ENCODE measurements around the gene CBLL2. TPM values are rescaled to one million over a fixed set of nuclear protein-coding genes. Genes with fewer than 3 reads are reported as not detected.
"Not testable (repeated sequence)": the region's sequence is repeated elsewhere in the genome, so short reads cannot be mapped to it uniquely, and the experiment has no call there.

CBLL2 gene, protein sequence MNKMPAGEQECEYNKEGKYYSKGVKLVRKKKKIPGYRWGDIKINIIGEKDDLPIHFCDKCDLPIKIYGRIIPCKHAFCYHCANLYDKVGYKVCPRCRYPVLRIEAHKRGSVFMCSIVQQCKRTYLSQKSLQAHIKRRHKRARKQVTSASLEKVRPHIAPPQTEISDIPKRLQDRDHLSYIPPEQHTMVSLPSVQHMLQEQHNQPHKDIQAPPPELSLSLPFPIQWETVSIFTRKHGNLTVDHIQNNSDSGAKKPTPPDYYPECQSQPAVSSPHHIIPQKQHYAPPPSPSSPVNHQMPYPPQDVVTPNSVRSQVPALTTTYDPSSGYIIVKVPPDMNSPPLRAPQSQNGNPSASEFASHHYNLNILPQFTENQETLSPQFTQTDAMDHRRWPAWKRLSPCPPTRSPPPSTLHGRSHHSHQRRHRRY
- not detected for polyA plus RNA-seq

DNA sequence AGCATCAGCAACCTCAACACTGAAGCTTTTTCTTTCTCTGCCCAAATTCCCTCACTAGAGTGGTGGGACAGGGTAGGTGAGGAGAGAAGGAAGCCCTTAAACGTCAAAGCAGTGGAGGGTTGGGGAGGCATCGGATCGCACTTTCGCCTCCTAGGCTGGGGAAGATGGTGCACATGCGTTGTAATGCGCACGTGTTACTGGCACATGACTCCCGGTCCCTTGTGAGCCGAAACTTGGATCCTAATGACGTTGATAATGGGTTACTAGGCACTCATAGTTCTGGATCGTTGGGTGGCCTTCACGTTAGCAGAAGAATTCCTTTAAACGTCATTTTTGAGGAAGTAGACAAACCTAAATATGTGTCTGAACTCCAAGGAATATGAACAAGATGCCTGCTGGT, at the start of gene CBLL2:
Gene CBLL2 (plus strand): TSS at position 301 of the 400 bp plus-strand sequence. CDS start 79 bp downstream, at position 380.
- peaks cover 0 to 2% (median 0%) of the 10 kb centered on the region in 3 donors for H3K4me1 Mint-ChIP-seq
- no peak within 1 kb of the TSS for H3K27ac Mint-ChIP-seq
- no peaks in the 10 kb centered on the region for H3K27me3 Mint-ChIP-seq
- H3K4me3 Mint-ChIP-seq = no peak within 1 kb of the TSS
- H3K36me3 Mint-ChIP-seq = no peaks in the 10 kb centered on the region
- H3K9me3 Mint-ChIP-seq = peaks cover 2 to 3% (median 3%) of the 10 kb centered on the region in 3 donors

- Mint-ChIP-seq H3K9me3 (peaks cover 0 to 5% (median 2%) of the 10 kb centered on the region in 3 donors), H3K4me1 (peaks cover 0 to under 1% (median 0%) of the 10 kb centered on the region in 3 donors), H3K27ac (no peak overlapping the region), H3K36me3 (no peaks in the 10 kb centered on the region), H3K27me3 (peaks cover 3% of the 10 kb centered on the region), H3K4me3 (no peak overlapping the region)
Observed at GRCh38 chrX:22234380-22234779, 38.3 kb upstream of the CBLL2 start.

DNA sequence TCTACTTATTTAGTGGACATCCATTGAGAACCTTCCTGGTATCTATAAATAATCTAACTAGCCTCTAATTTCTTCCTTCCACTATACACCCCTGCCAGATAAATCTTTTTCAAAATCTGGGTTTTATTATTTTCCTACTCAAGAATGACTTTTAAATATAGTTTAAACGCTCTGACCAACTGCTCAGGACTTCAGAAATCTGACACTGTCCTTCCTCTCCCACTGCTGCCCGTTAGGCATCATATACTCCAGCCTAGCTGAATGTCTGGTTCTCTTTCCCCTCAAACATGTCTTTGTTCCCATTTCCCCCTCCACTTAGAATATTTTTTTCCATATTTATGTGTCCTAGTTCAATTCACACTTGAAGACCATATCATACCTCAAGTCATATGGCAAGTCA, 35.2 kb upstream of the CBLL2 start:
- Mint-ChIP-seq H3K9me3 (peaks cover 0 to 6% (median 0%) of the 10 kb centered on the region in 3 donors), H3K36me3 (no peaks in the 10 kb centered on the region), H3K4me3 (no peak overlapping the region), H3K27ac (no peak overlapping the region), H3K4me1 (peaks cover 0 to 1% (median 0%) of the 10 kb centered on the region in 3 donors), H3K27me3 (peaks cover 3% of the 10 kb centered on the region)

GRCh38 chrX:22246620-22247019, 26.1 kb upstream of the CBLL2 start:
- H3K9me3 Mint-ChIP-seq = peaks cover 0 to 4% (median 0%) of the 10 kb centered on the region in 3 donors
- H3K27me3 Mint-ChIP-seq = no peaks in the 10 kb centered on the region
- no peaks in the 10 kb centered on the region for H3K4me1 Mint-ChIP-seq
- H3K27ac Mint-ChIP-seq = no peak overlapping the region
- no peaks in the 10 kb centered on the region for H3K36me3 Mint-ChIP-seq
- H3K4me3 Mint-ChIP-seq = no peak overlapping the region

DNA sequence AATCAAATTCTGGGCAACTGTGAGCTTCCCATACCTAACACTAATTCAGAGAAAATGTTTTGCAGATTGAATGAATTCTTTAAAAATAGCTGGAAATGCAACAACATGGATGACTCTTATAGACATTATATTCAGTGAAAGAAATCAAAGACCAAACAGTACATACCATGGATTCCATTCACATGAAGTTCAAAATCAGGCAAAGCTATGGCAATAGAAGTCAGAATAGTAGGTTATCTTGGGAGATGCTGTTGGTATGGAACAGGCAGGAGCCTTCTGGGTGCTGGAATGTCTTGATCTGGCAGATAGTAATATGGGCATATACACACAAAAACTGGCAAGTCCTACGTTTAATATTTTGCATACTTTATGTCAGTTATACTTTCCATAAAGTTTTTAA, 25.5 kb upstream of the CBLL2 start:
- Mint-ChIP-seq H3K36me3 (no peaks in the 10 kb centered on the region), H3K4me1 (no peaks in the 10 kb centered on the region), H3K4me3 (no peak overlapping the region), H3K27me3 (no peaks in the 10 kb centered on the region), H3K27ac (no peak overlapping the region), H3K9me3 (peaks cover 0 to 4% (median 0%) of the 10 kb centered on the region in 3 donors)

DNA sequence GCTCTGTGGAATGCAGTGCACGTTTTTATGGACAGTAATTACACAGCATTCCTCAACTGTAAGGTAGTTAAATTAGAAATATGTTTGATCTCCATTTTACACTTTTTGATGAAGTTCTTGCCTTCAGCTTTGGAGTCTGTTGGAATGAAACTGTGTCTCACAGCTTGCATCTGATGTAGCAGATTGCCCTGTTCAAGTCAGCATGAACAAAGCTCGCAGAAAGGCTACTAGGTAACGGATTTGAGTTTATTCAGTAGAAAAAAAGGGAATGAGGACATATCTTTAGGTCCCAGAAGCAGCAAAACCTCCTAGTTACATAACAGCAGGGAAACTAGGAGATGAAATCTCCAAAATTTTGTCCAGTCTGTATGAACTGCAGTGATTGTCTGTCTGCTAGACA, 24.3 kb upstream of the CBLL2 start:
- H3K36me3 Mint-ChIP-seq = no peaks in the 10 kb centered on the region
- no peaks in the 10 kb centered on the region for H3K27me3 Mint-ChIP-seq
- no peak overlapping the region for H3K27ac Mint-ChIP-seq
- H3K4me3 Mint-ChIP-seq = no peak overlapping the region
- peaks cover 0 to 3% (median 0%) of the 10 kb centered on the region in 3 donors for H3K9me3 Mint-ChIP-seq
- no peaks in the 10 kb centered on the region for H3K4me1 Mint-ChIP-seq

DNA sequence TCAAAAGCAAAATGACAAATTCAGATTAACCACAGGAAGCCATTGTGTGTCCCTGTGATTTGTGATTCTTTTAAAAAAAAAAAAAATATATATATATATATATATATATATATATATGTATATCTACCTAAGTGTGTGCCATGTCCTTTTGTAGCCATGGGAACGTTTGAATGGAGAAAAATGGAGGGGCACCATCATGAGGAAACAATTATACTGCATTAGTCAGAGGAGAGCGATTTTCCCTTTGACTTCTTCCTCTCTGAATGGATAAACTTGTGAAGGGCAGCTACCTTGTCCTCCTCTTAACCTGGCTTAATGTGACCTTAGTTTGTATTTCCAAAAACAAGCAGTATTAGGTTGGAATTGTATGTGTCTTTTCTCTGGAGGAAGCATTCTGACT, 23.3 kb upstream of the CBLL2 start:
- Mint-ChIP-seq H3K36me3 (no peaks in the 10 kb centered on the region), H3K9me3 (no peaks in the 10 kb centered on the region), H3K4me3 (no peak overlapping the region), H3K4me1 (no peaks in the 10 kb centered on the region), H3K27me3 (no peaks in the 10 kb centered on the region), H3K27ac (no peak overlapping the region)

GRCh38 chrX:22268706-22269105, 4.0 kb upstream of the CBLL2 start:
- Mint-ChIP-seq H3K9me3 (peaks cover 1 to 2% (median 2%) of the 10 kb centered on the region in 3 donors), H3K4me1 (peaks cover 0 to 2% (median 0%) of the 10 kb centered on the region in 3 donors), H3K27me3 (no peaks in the 10 kb centered on the region), H3K27ac (no peak overlapping the region), H3K4me3 (no peak overlapping the region), H3K36me3 (no peaks in the 10 kb centered on the region)

- no peak overlapping the region for H3K4me3 Mint-ChIP-seq
- no peak overlapping the region for H3K27ac Mint-ChIP-seq
- H3K4me1 Mint-ChIP-seq = peaks cover 0 to 2% (median 0%) of the 10 kb centered on the region in 3 donors
- H3K36me3 Mint-ChIP-seq = no peaks in the 10 kb centered on the region
- H3K9me3 Mint-ChIP-seq = peaks cover 2 to 4% (median 3%) of the 10 kb centered on the region in 3 donors
- no peaks in the 10 kb centered on the region for H3K27me3 Mint-ChIP-seq
Observed at GRCh38 chrX:22273714-22274317, 1.1 kb downstream of the CBLL2 start.

GRCh38 chrX:22276781-22277180, 4.1 kb downstream of the CBLL2 start:
- no peak overlapping the region for H3K4me3 Mint-ChIP-seq
- H3K27me3 Mint-ChIP-seq = no peaks in the 10 kb centered on the region
- H3K4me1 Mint-ChIP-seq = no peaks in the 10 kb centered on the region
- no peaks in the 10 kb centered on the region for H3K36me3 Mint-ChIP-seq
- H3K27ac Mint-ChIP-seq = no peak overlapping the region
- H3K9me3 Mint-ChIP-seq = peaks cover 3 to 4% (median 4%) of the 10 kb centered on the region in 3 donors

DNA sequence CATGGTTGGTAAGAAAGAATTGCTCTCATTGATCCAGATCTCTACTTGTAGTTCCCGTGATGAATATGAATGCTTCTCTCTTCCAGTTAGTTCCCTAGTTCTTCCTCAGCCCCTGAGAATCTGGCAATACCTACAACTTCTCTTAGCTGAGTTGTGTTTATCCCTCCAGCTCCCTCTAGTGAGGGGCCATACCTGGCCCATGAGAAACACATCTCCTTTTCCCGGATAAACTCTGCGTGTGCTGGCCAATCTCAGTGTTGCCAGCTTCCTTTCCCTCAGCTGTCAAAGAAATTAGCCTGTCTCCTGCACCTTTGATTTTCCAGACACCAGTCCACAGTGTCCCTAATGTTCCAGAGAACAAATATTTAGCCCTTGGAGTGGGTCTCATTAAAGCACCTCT, 5.7 kb downstream of the CBLL2 start:
- Mint-ChIP-seq H3K9me3 (peaks cover 2 to 6% (median 3%) of the 10 kb centered on the region in 3 donors), H3K27me3 (no peaks in the 10 kb centered on the region), H3K27ac (no peak overlapping the region), H3K4me1 (no peaks in the 10 kb centered on the region), H3K36me3 (no peaks in the 10 kb centered on the region), H3K4me3 (no peak overlapping the region)

DNA sequence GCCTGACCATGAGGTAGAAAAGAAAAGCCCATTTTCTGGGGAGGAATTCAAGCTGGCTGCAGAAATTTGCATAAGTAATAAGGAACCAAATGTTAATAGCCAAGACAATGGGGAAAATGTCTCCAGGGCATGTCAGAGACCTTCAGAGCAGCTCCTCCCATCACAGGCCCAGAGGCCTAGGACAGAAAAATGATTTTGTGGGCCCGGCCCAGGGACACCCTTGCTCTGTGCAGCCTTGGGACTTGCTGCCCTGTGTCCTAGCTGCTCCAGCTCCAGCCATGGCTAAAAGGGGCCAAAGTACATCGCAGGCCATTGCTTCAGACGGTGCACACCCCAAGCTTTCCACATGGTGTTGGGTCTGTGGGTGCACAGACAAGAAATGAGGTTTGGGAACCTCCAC, 16.5 kb downstream of the CBLL2 start:
- not testable (repeated sequence) for H3K36me3 Mint-ChIP-seq, H3K4me3 Mint-ChIP-seq

GRCh38 chrX:22296871-22297270, 24.2 kb downstream of the CBLL2 start:
- no peaks in the 10 kb centered on the region for H3K9me3 Mint-ChIP-seq
- H3K27ac Mint-ChIP-seq = no peak overlapping the region
- peaks cover 1% of the 10 kb centered on the region for H3K36me3 Mint-ChIP-seq
- H3K4me3 Mint-ChIP-seq = no peak overlapping the region
- H3K4me1 Mint-ChIP-seq = peaks cover 0 to 2% (median 0%) of the 10 kb centered on the region in 3 donors
- H3K27me3 Mint-ChIP-seq = peaks cover 2% of the 10 kb centered on the region

More for the DNA sequence above, 16.5 kb downstream of the CBLL2 start:
- not testable (repeated sequence) for H3K27me3 Mint-ChIP-seq, H3K4me1 Mint-ChIP-seq, H3K9me3 Mint-ChIP-seq, H3K27ac Mint-ChIP-seq

DNA sequence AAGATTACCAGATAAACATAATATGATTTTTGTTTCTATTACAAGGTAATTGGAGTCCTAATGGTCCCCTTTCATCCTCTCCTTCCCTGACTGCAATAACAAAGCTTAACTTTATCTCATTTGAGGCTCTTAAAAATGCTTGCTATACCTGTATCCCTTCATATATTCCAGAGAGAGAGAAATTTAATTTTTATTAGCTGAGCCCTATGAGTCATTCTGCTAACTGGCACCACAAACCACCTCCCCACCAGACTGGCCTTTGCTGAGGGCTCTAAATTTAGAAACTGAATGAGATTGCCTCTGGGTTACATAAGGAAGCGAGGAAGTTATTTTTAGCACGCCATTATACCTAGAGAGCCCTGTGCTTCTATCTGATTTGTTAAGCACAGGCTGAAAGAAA, 27.4 kb downstream of the CBLL2 start:
- peaks cover 1% of the 10 kb centered on the region for H3K36me3 Mint-ChIP-seq
- H3K4me1 Mint-ChIP-seq = peaks cover 0 to 2% (median 0%) of the 10 kb centered on the region in 3 donors
- peaks cover 0 to 1% (median 0%) of the 10 kb centered on the region in 3 donors for H3K9me3 Mint-ChIP-seq
- no peaks in the 10 kb centered on the region for H3K27me3 Mint-ChIP-seq
- H3K27ac Mint-ChIP-seq = no peak overlapping the region
- H3K4me3 Mint-ChIP-seq = no peak overlapping the region

GRCh38 chrX:22310779-22311178, 38.1 kb downstream of the CBLL2 start:
- Mint-ChIP-seq H3K4me1 (no peaks in the 10 kb centered on the region), H3K27ac (no peak overlapping the region), H3K9me3 (no peaks in the 10 kb centered on the region), H3K27me3 (no peaks in the 10 kb centered on the region), H3K36me3 (no peaks in the 10 kb centered on the region), H3K4me3 (no peak overlapping the region)

GRCh38 chrX:22313766-22314165, 41.1 kb downstream of the CBLL2 start:
- Mint-ChIP-seq H3K4me1 (no peaks in the 10 kb centered on the region), H3K36me3 (no peaks in the 10 kb centered on the region), H3K27ac (no peak overlapping the region), H3K27me3 (no peaks in the 10 kb centered on the region), H3K9me3 (no peaks in the 10 kb centered on the region), H3K4me3 (no peak overlapping the region)

All from IgD-negative memory B cell (primary cell).